ENCODE measurements around the gene TNFAIP1.

- TF ChIP-seq POLR2A (IDR thresholded peaks at IDR 0.05): no peak
- TF ChIP-seq, protein P1, sequence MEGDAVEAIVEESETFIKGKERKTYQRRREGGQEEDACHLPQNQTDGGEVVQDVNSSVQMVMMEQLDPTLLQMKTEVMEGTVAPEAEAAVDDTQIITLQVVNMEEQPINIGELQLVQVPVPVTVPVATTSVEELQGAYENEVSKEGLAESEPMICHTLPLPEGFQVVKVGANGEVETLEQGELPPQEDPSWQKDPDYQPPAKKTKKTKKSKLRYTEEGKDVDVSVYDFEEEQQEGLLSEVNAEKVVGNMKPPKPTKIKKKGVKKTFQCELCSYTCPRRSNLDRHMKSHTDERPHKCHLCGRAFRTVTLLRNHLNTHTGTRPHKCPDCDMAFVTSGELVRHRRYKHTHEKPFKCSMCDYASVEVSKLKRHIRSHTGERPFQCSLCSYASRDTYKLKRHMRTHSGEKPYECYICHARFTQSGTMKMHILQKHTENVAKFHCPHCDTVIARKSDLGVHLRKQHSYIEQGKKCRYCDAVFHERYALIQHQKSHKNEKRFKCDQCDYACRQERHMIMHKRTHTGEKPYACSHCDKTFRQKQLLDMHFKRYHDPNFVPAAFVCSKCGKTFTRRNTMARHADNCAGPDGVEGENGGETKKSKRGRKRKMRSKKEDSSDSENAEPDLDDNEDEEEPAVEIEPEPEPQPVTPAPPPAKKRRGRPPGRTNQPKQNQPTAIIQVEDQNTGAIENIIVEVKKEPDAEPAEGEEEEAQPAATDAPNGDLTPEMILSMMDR (IDR thresholded peaks at IDR 0.05 in 4 of 5, conservative IDR thresholded peaks at IDR 0.05 in 1 of 5): no peak
Observed at GRCh38 chr17:28295677-28296578, 39.6 kb upstream of the TNFAIP1 start.
